GM12801 (cell line): Measurements from ENCODE around the gene SLC15A4.

Experiments
- TF ChIP-seq, protein P1 (sequence below): IDR thresholded peaks from one replicate; pipeline ENCODE4 v1.5.1; 2011; ENCODE audit warnings: control low read depth; ENCODE audit not compliant: insufficient read length; ENCODE audit errors: extremely low read depth

SLC15A4 gene

GRCh38 chr12:128803788-128804187, 20.0 kb downstream of the SLC15A4 start:
- TF ChIP-seq, protein P1, sequence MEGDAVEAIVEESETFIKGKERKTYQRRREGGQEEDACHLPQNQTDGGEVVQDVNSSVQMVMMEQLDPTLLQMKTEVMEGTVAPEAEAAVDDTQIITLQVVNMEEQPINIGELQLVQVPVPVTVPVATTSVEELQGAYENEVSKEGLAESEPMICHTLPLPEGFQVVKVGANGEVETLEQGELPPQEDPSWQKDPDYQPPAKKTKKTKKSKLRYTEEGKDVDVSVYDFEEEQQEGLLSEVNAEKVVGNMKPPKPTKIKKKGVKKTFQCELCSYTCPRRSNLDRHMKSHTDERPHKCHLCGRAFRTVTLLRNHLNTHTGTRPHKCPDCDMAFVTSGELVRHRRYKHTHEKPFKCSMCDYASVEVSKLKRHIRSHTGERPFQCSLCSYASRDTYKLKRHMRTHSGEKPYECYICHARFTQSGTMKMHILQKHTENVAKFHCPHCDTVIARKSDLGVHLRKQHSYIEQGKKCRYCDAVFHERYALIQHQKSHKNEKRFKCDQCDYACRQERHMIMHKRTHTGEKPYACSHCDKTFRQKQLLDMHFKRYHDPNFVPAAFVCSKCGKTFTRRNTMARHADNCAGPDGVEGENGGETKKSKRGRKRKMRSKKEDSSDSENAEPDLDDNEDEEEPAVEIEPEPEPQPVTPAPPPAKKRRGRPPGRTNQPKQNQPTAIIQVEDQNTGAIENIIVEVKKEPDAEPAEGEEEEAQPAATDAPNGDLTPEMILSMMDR = no peak

DNA sequence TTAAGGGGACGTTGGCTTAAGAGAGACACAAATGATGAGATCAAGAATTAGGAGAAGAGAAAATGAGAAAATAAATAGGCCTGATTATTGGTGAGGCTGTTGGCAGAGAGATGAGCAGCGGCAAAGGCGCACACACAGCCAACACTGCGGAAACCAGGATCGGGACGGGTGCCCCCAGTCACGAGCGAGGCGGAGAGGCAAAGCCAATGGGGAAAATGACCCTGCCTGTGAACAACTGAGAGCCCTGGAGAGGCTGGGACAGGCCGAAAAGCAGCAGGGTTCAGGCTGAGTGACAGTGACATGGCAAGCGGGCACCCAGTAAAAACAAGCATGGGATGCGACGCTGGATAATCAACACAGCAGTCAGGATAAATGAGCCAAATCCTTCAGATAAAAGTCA, 21.0 kb downstream of the SLC15A4 start:
- TF ChIP-seq, protein P1 = no peak

DNA sequence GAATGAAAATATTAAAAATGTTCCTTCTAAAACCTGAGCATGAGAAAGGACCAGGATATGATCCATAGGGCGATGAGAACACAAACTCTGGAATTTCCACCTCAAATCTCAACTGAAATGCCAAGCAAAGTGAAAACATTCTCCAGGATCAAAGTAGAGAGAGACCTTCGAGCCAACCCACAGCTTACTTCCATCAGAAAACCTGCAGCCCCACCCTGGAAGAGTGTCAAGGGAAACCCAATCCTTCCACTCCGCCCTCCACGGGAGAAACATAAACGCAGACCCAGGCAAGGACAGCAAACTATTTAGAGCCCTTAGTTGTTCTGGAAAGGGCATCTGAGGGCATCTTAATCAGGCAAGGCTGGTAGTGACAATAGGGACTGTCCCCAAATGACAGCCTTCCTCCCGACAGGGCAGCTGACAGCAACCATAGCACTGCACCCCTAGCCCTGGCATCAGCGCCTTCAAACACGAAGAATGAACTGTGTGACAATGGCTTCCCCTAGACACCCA, 21.8 kb downstream of the SLC15A4 start:
- TF ChIP-seq, protein P1 = no peak

GRCh38 chr12:128800606-128801005, 23.2 kb downstream of the SLC15A4 start:
- TF ChIP-seq, protein P1 = no peak

DNA sequence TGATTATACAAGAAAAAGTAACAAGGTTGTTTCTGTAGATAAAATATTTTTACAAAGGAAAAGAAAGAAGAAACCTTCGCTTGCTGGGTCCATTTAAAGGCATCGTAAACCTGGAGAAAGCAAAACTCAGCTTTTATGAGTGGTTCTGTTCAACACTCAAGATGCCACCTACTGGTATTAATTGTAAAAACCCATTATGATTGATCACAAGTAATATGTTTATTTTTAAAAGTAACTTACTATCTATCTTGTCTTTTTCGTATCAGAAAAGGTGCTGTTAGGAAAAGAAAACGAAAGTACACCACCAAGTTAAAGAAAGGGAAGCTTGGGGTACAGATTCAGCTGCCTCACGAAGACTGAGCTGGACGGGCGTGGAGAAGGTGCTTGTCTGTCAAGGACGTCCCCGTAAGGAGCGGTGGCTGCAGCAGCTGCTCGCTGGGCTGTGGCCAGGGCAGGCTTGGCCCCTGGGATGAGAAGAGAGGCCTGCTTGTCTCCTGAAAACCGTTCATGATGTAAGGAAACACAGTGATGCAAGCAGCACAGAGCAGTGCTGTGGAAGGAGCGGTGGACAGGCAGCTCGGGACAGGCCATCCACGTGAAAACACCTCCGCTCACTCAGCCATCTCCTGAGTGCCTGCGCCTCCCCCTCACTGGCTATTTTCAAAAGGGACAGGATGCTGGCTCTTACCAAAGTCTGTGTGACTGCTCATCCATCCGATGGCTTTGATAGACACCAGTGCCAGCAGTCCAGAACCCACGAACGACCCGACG, 25.0 kb downstream of the SLC15A4 start:
- TF ChIP-seq, protein P1 = no peak

GRCh38 chr12:128797119-128798118, 26.3 kb downstream of the SLC15A4 start:
- TF ChIP-seq, protein P1 = no peak
